Measurements from ENCODE around the gene NOTO.

The NOTO gene

GRCh38 chr2:73254343-73255006 lies 52.1 kb downstream of the NOTO start:
- DNase-seq = no peak
- TF ChIP-seq GATA1 (IDR thresholded peaks at IDR 0.05; ENCODE audit: low read depth, low read length) = no peak
- TF ChIP-seq POLR2A (IDR thresholded peaks at IDR 0.05; ENCODE audit: low read length) = no peak

GRCh38 chr2:73255007-73255644 lies 52.8 kb downstream of the NOTO start:
- TF ChIP-seq GATA1 (IDR thresholded peaks at IDR 0.05; ENCODE audit: low read depth, low read length) = no peak
- no peak for TF ChIP-seq POLR2A (IDR thresholded peaks at IDR 0.05; ENCODE audit: low read length)

GRCh38 chr2:73255907-73256617 lies 53.7 kb downstream of the NOTO start:
- no peak for DNase-seq
- TF ChIP-seq POLR2A (IDR thresholded peaks at IDR 0.05; ENCODE audit: low read length) (no peak), GATA1 (IDR thresholded peaks at IDR 0.05; ENCODE audit: low read depth, low read length) (no peak)

More at GRCh38 chr2:73255007-73255644, 52.8 kb downstream of the NOTO start:
- DNase-seq = no peak

GRCh38 chr2:73256618-73256922 lies 54.2 kb downstream of the NOTO start:
- DNase-seq = no peak
- no peak for TF ChIP-seq GATA1 (IDR thresholded peaks at IDR 0.05; ENCODE audit: low read depth, low read length)
- TF ChIP-seq POLR2A (IDR thresholded peaks at IDR 0.05; ENCODE audit: low read length) = no peak

GRCh38 chr2:73257021-73257420 lies 54.6 kb downstream of the NOTO start:
- TF ChIP-seq POLR2A (IDR thresholded peaks at IDR 0.05; ENCODE audit: low read length) = no peak

GRCh38 chr2:73257425-73258125 lies 55.2 kb downstream of the NOTO start:
- DNase-seq = peak; percentile 16 to 33
- TF ChIP-seq GATA1 (IDR thresholded peaks at IDR 0.05; ENCODE audit: low read depth, low read length) (no peak), POLR2A (IDR thresholded peaks at IDR 0.05; ENCODE audit: low read length) (no peak)

More at GRCh38 chr2:73257021-73257420, 54.6 kb downstream of the NOTO start:
- no peak for DNase-seq

GRCh38 chr2:73258186-73258912 lies 56.0 kb downstream of the NOTO start:
- no peak for DNase-seq
- TF ChIP-seq GATA1 (IDR thresholded peaks at IDR 0.05; ENCODE audit: low read depth, low read length) = no peak
- no peak for TF ChIP-seq POLR2A (IDR thresholded peaks at IDR 0.05; ENCODE audit: low read length)

GRCh38 chr2:73258913-73259215 lies 56.5 kb downstream of the NOTO start:
- TF ChIP-seq POLR2A (IDR thresholded peaks at IDR 0.05; ENCODE audit: low read length) = no peak
- no peak for TF ChIP-seq GATA1 (IDR thresholded peaks at IDR 0.05; ENCODE audit: low read depth, low read length)
- DNase-seq = no peak

GRCh38 chr2:73259276-73259675 lies 56.9 kb downstream of the NOTO start:
- no peak for DNase-seq
- TF ChIP-seq GATA1 (IDR thresholded peaks at IDR 0.05; ENCODE audit: low read depth, low read length) = no peak
- no peak for TF ChIP-seq POLR2A (IDR thresholded peaks at IDR 0.05; ENCODE audit: low read length)

GRCh38 chr2:73259704-73260337 lies 57.4 kb downstream of the NOTO start:
- DNase-seq = no peak
- TF ChIP-seq GATA1 (IDR thresholded peaks at IDR 0.05; ENCODE audit: low read depth, low read length) (no peak), POLR2A (IDR thresholded peaks at IDR 0.05; ENCODE audit: low read length) (no peak)

- peak; percentile 63 to 67 for DNase-seq
- TF ChIP-seq GATA1 (IDR thresholded peaks at IDR 0.05; ENCODE audit: low read depth, low read length) (no peak), POLR2A (IDR thresholded peaks at IDR 0.05; ENCODE audit: low read length) (no peak)
These were observed 58.1 kb downstream of the NOTO start for GRCh38 chr2:73260338-73260984.
